Measurements from ENCODE around the gene PTGER2.

GRCh38 chr14:52351233-52352060 lies 37.3 kb downstream of the PTGER2 start:
- TF ChIP-seq CTCF (IDR thresholded peaks at IDR 0.05) (no peak), RFX5 (IDR thresholded peaks at IDR 0.05; ENCODE audit: low read length) (no peak), REST (IDR thresholded peaks at IDR 0.05; ENCODE audit: low read depth, low read length) (no peak), SIN3A (IDR thresholded peaks at IDR 0.05; ENCODE audit: borderline replicate concordance, low read depth, low read length) (no peak), EP300 (IDR thresholded peaks at IDR 0.05; ENCODE audit: borderline replicate concordance in 1 of 2, low read depth in 1 of 2, low read length in 1 of 2) (no peak), EZH2phosphoT487 (IDR thresholded peaks at IDR 0.05; ENCODE audit: borderline replicate concordance, low read depth) (no peak)

Measured in SK-N-SH (cell line).